Hepatocyte (in vitro differentiated cells): ENCODE data around the gene AGAP9. TPM values are rescaled to one million over a fixed set of nuclear protein-coding genes. Genes with fewer than 3 reads are reported as not detected.
"Not testable (repeated sequence)": the region's sequence is repeated elsewhere in the genome, so short reads cannot be mapped to it uniquely, and the experiment has no call there.

Source experiments
- DNase-seq: peaks from one replicate; pipeline ENCODE4 v3.0.0-alpha.2; 2016; ENCODE audit warnings: low spot score
- H2AFZ ChIP-seq: fragments of 200-600 bp; sonication (generic); 2 replicates; pipeline ENCODE4 v1.6.0; 2016; ENCODE audit warnings: antibody characterized with exemption, mild to moderate bottlenecking
- H3K27ac ChIP-seq: fragments of 200-600 bp; sonication (generic); 2 replicates; pipeline ENCODE4 v1.5.1; 2016; ENCODE audit warnings: mild to moderate bottlenecking
- H3K27me3 ChIP-seq: fragments of 200-600 bp; sonication (generic); 2 replicates; pipeline ENCODE4 v1.6.1; 2016
- H3K36me3 ChIP-seq: fragments of 200-600 bp; sonication (generic); replicated peaks from 2 replicates; pipeline ENCODE4 v1.5.1; 2016; ENCODE audit warnings: low read depth; ENCODE audit not compliant: insufficient read depth
- H3K4me1 ChIP-seq: fragments of 200-600 bp; sonication (generic); 2 replicates; pipeline ENCODE4 v1.5.1; 2016; ENCODE audit warnings: mild to moderate bottlenecking, moderate library complexity; ENCODE audit not compliant: insufficient read depth
- H3K4me2 ChIP-seq: fragments of 200-600 bp; sonication (generic); 2 replicates; pipeline ENCODE4 v1.6.0; 2016
- H3K4me3 ChIP-seq: fragments of 200-600 bp; sonication (generic); 2 replicates; pipeline ENCODE4 v1.5.1; 2016; ENCODE audit warnings: mild to moderate bottlenecking
- H3K79me2 ChIP-seq: fragments of 200-600 bp; sonication (generic); 2 replicates; pipeline ENCODE4 v1.6.0; 2017; ENCODE audit warnings: mild to moderate bottlenecking
- H3K9me2 ChIP-seq: fragments of 200-600 bp; sonication (generic); replicated peaks from 2 replicates; pipeline ENCODE4 v1.6.0; 2017; ENCODE audit warnings: mild to moderate bottlenecking; ENCODE audit not compliant: insufficient read depth
- H3K9me3 ChIP-seq: fragments of 200-600 bp; sonication (generic); 2 replicates; pipeline ENCODE4 v1.5.1; 2016; ENCODE audit warnings: low read depth, mild to moderate bottlenecking
- H4K20me1 ChIP-seq: fragments of 200-600 bp; sonication (generic); 2 replicates; pipeline ENCODE4 v1.6.0; 2016; ENCODE audit warnings: mild to moderate bottlenecking; ENCODE audit not compliant: insufficient read depth, poor library complexity, severe bottlenecking
- WGBS: methylation state at CpG from one replicate; pipeline ENCODE4 v1.1.6; 2016; ENCODE audit warnings: low lambda C conversion rate; ENCODE audit errors: missing lambda C conversion rate; 5-methylcytosine and 5-hydroxymethylcytosine counted together
- polyA plus RNA-seq: library from polyadenylated mRNA; unstranded; fragments of >200 nt; fragmentation: Nextera tagmentation; extraction: Ambion mirVana; gene quantifications from 2 replicates; pipeline ENCODE4 v1.2.1, GENCODE V29; 2016
- total RNA-seq: library from RNA; depleted of rRNA; stranded (reverse); fragments of >200 nt; gene quantifications from 2 replicates; pipeline ENCODE4 v1.2.3, GENCODE V29; 2014

The AGAP9 gene
- total RNA-seq (8.4 and 9.4 TPM in 2 replicates), polyA plus RNA-seq (6.9 and 7.2 TPM in 2 replicates)

DNA sequence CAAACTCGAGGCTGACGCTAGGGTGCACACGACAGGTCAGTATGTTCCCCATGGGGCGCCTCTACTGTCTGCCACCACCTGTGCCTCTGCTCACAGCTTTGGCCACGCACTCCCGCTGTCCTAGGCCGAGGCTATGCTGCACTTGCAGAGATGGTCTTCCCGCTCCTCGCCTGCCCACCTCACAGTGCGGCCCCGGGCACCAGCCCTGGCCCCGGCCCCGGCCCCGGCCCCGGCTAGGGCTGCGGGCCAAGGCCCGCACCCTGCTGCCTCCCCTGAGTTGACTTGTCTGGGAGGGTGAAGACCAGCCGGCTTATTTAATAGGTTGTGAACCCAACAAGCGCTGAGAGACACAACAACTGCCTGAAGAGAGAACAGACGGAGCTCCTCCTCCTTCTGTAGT, at the start of gene AGAP9:
Gene AGAP9, minus strand, starts transcription at position 164 of the 400 bp plus-strand sequence. Its CDS starts 112 bp downstream, at position 52.
- H4K20me1 ChIP-seq, H3K36me3 ChIP-seq, DNase-seq, H3K27me3 ChIP-seq, H3K9me2 ChIP-seq, H3K79me2 ChIP-seq, H3K9me3 ChIP-seq, H2AFZ ChIP-seq, H3K4me2 ChIP-seq, H3K4me3 ChIP-seq, H3K27ac ChIP-seq, H3K4me1 ChIP-seq: not testable (repeated sequence)
- WGBS: no CpG with 5 or more reads among the region's 20 CpGs

DNA sequence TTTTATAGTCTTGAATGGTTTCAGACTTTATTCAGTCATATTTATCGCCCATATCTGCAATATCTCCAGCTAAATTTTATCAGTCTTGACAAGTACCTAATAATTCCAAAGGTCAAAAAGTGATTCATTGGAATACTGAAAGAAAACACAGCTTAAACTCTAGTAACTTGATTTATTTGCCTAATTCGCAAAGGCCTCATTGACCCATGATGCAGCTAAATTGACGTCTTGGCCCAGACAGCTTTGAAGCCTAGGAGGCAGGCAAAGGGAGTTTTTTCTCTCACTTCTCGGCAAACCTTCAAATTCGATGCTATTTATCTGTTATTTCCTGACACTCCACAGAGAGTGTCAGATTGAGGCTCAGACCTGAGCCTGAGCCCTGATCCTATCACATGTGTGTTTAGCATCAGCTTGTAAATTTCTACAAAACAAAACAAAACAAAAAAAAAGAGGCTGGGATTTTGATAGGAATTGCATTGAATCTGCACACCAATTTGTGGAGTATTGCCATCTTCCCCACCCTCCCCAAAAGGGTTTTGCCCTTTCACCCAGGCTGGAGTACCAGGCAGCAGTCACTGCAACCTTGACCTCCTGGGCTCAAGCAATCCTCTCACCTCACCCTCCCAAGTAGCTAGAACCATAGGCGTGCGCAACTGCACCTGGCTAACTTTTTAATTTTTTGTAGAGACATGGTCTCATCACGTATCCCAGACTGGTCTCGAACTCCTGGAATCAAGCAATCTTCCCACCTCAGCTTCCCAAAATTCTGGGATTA, 47.9 kb upstream of the AGAP9 start:
- not testable (repeated sequence) for H3K79me2 ChIP-seq, H3K4me3 ChIP-seq, H3K9me3 ChIP-seq, H4K20me1 ChIP-seq, H3K4me1 ChIP-seq, DNase-seq, H3K36me3 ChIP-seq, H3K27me3 ChIP-seq, H3K27ac ChIP-seq, H2AFZ ChIP-seq, H3K4me2 ChIP-seq, H3K9me2 ChIP-seq
- WGBS: 86% methylated on average over 4 of the region's 9 CpGs

DNA sequence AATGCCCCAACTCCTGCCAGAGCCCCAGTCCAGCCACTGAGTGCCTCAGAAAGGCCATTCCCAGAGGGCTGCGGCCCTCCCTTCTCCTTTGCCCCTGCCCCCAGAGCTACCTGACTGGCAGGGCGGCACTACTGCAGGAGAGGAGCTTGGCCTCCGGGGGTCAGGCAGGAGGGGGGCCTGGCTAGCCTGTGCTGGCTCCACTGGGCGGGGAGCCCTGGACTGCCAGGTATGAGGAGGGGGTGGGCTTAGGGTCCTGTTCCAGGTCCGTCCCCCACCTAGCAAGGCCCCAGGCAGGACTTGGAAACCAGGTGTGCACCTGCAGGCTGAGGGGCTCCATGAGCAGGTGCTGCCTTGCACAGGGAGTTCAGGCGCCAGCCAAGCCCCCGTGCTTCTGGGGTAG, 43.3 kb upstream of the AGAP9 start:
- H3K4me1 ChIP-seq, H3K4me2 ChIP-seq, H3K27ac ChIP-seq, H3K9me2 ChIP-seq, H2AFZ ChIP-seq, H3K4me3 ChIP-seq, H3K79me2 ChIP-seq, H3K9me3 ChIP-seq, H3K27me3 ChIP-seq, H3K36me3 ChIP-seq, H4K20me1 ChIP-seq, DNase-seq: not testable (repeated sequence)
- 100% methylated on average over 1 of the region's 7 CpGs for WGBS

DNA sequence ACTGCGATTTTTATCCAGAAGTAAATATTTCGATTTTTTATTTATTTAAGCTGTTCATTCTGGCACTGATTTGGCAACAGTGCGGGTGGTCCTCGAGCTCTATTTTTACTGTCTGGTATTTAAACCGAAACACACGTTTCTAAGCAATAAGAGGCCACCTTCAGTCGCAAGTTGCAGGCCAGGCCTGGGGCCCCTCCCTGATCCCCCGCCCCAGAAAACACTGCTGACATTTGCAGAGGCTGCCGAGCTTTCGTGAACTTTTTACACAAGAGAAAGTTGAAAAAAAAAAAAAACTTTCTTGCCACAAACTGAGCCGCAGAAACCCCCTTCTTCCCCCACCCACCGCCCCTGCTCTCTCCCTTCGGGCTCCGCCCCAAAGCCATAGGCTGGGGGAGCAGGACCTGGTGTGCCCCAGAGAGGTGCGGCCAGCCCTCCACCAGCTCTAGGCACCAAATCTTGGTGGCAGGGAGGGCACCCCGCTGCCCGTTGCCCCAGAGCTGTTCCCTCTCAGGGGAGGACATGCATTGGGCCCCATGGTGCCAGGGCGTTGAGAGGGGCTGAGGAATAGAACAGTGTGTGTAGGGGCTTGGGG, 42.8 kb upstream of the AGAP9 start:
- H3K36me3 ChIP-seq, H3K27ac ChIP-seq, H3K9me3 ChIP-seq, H3K4me2 ChIP-seq, H3K27me3 ChIP-seq, H4K20me1 ChIP-seq, H2AFZ ChIP-seq, H3K79me2 ChIP-seq, H3K9me2 ChIP-seq, H3K4me1 ChIP-seq, DNase-seq, H3K4me3 ChIP-seq: not testable (repeated sequence)
- WGBS: 74% methylated on average over 10 of the region's 18 CpGs

DNA sequence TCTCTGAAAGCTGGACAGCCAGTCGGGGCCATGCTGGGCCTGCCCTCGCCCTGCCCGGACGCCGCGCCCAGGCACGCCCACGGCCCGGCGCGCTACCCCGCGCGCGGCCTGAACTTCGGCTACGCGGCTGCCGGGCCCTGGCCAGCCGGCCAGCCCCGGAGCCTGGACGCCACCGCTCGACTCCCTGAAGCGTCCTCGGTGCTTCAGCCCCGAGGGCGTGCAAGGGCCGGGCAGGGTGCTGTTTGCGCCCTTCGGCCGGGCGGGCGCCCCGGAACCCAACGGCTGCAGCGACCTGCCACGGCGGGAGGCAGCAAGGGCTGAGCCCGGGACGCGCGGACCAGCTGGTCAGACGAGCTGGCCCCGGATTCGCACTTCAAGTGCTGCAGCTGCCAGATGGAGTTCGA, 42.1 kb upstream of the AGAP9 start:
- 99% methylated on average over 35 of the region's 47 CpGs for WGBS
- not testable (repeated sequence) for H4K20me1 ChIP-seq, H2AFZ ChIP-seq, H3K4me1 ChIP-seq, H3K9me2 ChIP-seq, DNase-seq, H3K36me3 ChIP-seq, H3K4me2 ChIP-seq, H3K9me3 ChIP-seq, H3K4me3 ChIP-seq, H3K79me2 ChIP-seq, H3K27ac ChIP-seq, H3K27me3 ChIP-seq

DNA sequence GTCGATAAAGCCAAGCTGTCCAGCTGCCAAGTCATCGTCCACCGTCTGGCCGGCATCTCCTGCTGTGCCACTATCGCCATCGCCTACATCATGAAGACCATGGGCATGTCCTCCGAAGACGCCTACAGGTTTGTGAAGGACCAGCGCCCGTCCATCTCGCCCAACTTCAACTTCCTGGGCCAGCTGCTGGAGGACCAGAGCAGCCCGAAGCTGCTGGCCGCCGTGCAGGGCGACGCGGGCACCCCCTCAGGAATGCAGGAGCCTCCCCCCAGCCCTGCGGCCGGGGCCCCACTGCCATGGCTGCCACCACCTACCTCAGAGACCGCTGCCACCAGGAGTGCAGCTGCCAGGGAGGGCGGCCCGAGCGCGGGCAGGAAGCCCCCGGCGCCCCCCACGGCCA, 41.5 kb upstream of the AGAP9 start:
- H3K27me3 ChIP-seq, H3K9me3 ChIP-seq, H3K4me3 ChIP-seq, H3K4me2 ChIP-seq, H3K79me2 ChIP-seq, H4K20me1 ChIP-seq, H3K4me1 ChIP-seq, H3K36me3 ChIP-seq, H2AFZ ChIP-seq, H3K9me2 ChIP-seq, H3K27ac ChIP-seq, DNase-seq: not testable (repeated sequence)
- over 99% methylated on average over 12 of the region's 27 CpGs for WGBS

DNA sequence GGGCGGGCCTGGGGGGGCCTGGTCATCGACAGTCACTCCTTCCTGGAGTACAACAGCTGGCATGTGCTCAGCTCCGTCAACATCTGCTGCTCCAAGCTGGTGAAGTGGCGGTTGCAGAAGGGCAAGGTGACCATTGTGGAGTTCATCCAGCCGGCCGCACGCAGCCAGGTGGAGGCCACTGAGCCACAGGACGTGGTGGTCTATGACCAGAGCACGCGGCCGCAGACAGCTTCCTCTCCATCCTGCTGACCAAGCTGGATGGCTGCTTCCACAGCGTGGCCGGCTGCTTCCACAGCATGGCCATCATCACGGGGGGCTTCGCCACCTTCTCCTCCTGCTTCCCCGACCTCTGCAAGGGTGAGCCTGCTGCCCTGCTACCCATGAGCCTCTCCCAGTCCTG, 40.9 kb upstream of the AGAP9 start:
- H3K27ac ChIP-seq, H3K4me3 ChIP-seq, H3K79me2 ChIP-seq, H3K9me2 ChIP-seq, H3K9me3 ChIP-seq, H3K36me3 ChIP-seq, H3K27me3 ChIP-seq, H3K4me2 ChIP-seq, H4K20me1 ChIP-seq, DNase-seq, H2AFZ ChIP-seq, H3K4me1 ChIP-seq: not testable (repeated sequence)
- WGBS: no CpG with 5 or more reads among the region's 16 CpGs

DNA sequence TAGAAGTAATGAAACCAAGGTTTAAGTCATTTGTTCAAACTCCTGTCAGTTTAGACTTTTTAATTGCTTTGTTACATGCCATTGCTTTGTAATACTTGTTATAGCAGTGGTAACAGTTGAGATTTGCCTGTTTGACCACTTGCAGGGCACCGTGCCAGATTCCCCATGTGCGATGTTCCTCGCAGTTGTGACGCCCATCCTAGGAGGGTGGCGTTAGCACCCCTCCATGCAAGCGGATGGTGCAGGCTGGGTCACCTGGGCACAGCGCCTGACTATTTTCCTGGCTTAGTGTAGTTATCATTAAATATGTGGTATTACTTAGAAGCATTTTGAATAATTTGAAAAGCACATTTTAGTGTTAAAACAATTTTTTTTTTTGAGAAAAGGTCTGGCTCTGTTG, 37.0 kb upstream of the AGAP9 start:
- not testable (repeated sequence) for H3K4me2 ChIP-seq, H3K4me1 ChIP-seq, H2AFZ ChIP-seq, H3K27ac ChIP-seq, H3K4me3 ChIP-seq, H3K9me3 ChIP-seq, H3K9me2 ChIP-seq, H3K27me3 ChIP-seq, H4K20me1 ChIP-seq, H3K79me2 ChIP-seq, H3K36me3 ChIP-seq, DNase-seq
- 95% methylated on average over 7 of the region's 7 CpGs for whole genome bisulfite sequencing

DNA sequence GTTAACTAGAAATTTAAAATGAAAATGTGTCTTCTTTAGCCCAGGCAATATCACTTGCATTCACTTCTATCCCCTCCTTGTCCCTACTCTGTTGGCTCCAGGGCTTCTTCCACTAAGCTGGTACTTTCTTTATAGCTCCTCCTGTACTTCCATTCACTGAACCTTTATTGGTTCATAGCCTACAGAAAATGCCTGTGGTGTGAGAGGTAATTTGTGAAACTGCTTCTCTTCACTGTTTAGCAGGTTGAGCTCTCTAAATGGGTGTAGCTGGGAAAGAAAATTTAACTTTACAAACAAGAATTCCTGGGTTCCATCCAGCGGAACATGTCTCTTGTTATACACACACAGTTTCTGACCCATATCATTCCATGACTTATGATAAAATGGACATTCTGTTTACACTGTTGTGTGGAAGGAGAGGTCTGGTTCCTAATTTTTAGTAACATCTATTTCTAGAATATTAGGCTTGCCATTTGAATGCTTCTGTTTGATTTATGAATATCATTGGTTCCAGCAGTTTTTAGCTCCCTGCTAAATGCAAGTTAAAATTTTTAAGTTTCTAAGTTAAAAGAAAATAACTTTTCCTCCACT, 36.4 kb upstream of the AGAP9 start:
- not testable (repeated sequence) for H3K9me2 ChIP-seq, H3K4me2 ChIP-seq, H3K4me1 ChIP-seq, H3K4me3 ChIP-seq, H3K36me3 ChIP-seq, DNase-seq, H3K79me2 ChIP-seq, H3K9me3 ChIP-seq, H4K20me1 ChIP-seq, H2AFZ ChIP-seq, H3K27ac ChIP-seq, H3K27me3 ChIP-seq
- 85% methylated on average over 1 of the region's 1 CpG for WGBS
